RWPE2 (cell line): ENCODE results near the gene BRD4.

ENCODE experiments used
- ATAC-seq: fragments of 200-7000 bp; cut with Tn5 transposase; 3 replicates; pipeline ENCODE4 v1.9.1; 2021; ENCODE audit warnings: low read depth
- DNase-seq: peaks from one replicate; pipeline ENCODE4 v3.0.0-alpha.2; 2020; ENCODE audit warnings: low spot score
- H3K27ac ChIP-seq: fragments of 450-650 bp; 2 replicates; pipeline ENCODE4 v1.5.1; 2017; ENCODE audit warnings: mild to moderate bottlenecking; ENCODE audit not compliant: poor library complexity, severe bottlenecking
- H3K27me3 ChIP-seq: fragments of 250-450 bp; sonication (Bioruptor Pico); 2 replicates; pipeline ENCODE4 v1.5.1; 2021; ENCODE audit warnings: mild to moderate bottlenecking, moderate library complexity; ENCODE audit not compliant: insufficient read depth, poor library complexity, severe bottlenecking
- H3K36me3 ChIP-seq: fragments of 250-450 bp; sonication (Bioruptor Pico); 2 replicates; pipeline ENCODE4 v1.5.1; 2020; ENCODE audit warnings: low read depth, mild to moderate bottlenecking, moderate library complexity
- H3K4me1 ChIP-seq: fragments of 250-450 bp; sonication (Bioruptor Pico); 2 replicates; pipeline ENCODE4 v1.5.1; 2021; ENCODE audit warnings: mild to moderate bottlenecking, moderate library complexity; ENCODE audit not compliant: insufficient read depth, poor library complexity, severe bottlenecking
- H3K4me3 ChIP-seq: fragments of 250-450 bp; sonication (Bioruptor Pico); 2 replicates; pipeline ENCODE4 v1.5.1; 2021; ENCODE audit warnings: mild to moderate bottlenecking, moderate library complexity; ENCODE audit not compliant: severe bottlenecking
- H3K9me3 ChIP-seq: fragments of 250-450 bp; sonication (Bioruptor Pico); 2 replicates; pipeline ENCODE4 v1.5.1; 2021; ENCODE audit warnings: mild to moderate bottlenecking, moderate library complexity; ENCODE audit not compliant: severe bottlenecking
- TF ChIP-seq, protein P1 (sequence below): fragments of 450-650 bp; IDR thresholded peaks from one replicate; pipeline ENCODE4 v1.5.1; 2017; ENCODE audit warnings: mild to moderate bottlenecking, moderate library complexity; ENCODE audit not compliant: poor library complexity, severe bottlenecking

BRD4 gene

DNA sequence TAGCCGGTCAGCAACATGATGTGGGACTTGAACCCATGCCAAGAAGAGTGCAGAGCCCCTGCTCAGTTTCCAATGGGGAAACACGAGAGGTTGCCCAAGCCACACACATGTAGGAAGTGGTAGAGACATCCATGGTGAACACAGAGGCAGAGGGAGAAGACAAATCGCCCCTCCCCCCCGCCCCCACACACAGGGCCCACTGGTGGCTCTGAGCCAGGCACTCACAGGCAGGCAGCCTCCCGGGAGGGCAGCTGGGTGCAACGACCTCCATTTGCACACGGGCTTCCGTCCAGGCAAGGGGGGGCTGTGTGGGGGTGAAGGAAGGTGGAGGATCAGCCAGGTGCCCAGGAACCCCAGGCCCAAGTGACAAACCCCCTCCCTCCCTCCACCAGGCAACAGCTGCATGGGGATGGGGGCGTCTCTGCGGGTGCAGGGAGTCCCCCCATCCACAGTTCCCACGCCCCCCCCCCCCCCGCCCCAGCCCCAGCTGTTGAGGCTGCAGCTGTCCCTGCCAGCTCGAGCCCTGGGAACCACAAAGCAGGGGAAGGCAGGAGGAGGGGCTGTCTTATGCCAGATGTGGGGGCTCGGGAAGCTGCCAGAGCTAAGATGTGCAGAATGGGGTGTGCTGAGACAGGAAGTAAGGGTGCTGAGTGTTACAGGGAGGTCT is 134.9 kb downstream of the BRD4 start:
- Histone ChIP-seq H3K36me3 (no peaks in the 10 kb centered on the region), H3K9me3 (no peaks in the 10 kb centered on the region), H3K27ac (no peak overlapping the region), H3K4me3 (no peak overlapping the region), H3K27me3 (peaks cover 14% of the 10 kb centered on the region), H3K4me1 (no peaks in the 10 kb centered on the region)
- TF ChIP-seq, protein P1, sequence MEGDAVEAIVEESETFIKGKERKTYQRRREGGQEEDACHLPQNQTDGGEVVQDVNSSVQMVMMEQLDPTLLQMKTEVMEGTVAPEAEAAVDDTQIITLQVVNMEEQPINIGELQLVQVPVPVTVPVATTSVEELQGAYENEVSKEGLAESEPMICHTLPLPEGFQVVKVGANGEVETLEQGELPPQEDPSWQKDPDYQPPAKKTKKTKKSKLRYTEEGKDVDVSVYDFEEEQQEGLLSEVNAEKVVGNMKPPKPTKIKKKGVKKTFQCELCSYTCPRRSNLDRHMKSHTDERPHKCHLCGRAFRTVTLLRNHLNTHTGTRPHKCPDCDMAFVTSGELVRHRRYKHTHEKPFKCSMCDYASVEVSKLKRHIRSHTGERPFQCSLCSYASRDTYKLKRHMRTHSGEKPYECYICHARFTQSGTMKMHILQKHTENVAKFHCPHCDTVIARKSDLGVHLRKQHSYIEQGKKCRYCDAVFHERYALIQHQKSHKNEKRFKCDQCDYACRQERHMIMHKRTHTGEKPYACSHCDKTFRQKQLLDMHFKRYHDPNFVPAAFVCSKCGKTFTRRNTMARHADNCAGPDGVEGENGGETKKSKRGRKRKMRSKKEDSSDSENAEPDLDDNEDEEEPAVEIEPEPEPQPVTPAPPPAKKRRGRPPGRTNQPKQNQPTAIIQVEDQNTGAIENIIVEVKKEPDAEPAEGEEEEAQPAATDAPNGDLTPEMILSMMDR: no peak
- ATAC-seq (no peak), DNase-seq (no peak)

DNA sequence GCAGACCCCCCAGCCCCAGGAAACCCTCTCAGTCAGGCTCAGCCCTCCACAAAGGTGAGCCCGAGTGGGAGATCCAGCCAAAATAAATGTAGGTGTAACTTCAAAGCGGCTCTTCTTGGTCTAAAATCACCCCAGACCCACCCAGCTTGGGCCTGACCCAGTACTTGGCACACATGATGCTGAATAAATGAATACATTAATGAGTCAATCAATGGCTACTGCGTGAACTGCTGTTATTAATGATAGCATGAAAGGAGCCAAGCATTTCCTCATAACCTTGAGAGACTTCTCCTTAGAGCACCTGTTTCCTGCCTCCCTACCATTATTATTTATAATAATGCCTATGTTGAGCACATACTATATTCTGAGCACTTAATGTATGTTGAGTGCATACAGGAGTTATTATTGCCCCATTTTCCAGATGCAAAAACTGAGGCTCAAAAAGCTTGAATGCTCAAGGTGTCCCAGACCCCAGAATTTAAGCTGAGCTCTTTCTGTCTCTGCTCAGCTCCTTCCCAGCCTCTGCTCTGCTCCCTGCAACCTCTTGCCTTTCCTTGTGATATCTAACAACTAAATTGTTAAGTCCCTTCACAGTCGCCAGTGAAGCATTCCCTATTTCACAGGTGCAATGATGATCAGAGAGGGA is 135.9 kb downstream of the BRD4 start:
- H3K36me3 ChIP-seq: no peaks in the 10 kb centered on the region
- DNase-seq (no peak), ATAC-seq (no peak)
- peaks cover 14% of the 10 kb centered on the region for H3K27me3 ChIP-seq
- H3K4me3 ChIP-seq: no peak overlapping the region
- H3K4me1 ChIP-seq: no peaks in the 10 kb centered on the region
- H3K9me3 ChIP-seq: no peaks in the 10 kb centered on the region
- TF ChIP-seq, protein P1: no peak
- H3K27ac ChIP-seq: no peak overlapping the region

DNA sequence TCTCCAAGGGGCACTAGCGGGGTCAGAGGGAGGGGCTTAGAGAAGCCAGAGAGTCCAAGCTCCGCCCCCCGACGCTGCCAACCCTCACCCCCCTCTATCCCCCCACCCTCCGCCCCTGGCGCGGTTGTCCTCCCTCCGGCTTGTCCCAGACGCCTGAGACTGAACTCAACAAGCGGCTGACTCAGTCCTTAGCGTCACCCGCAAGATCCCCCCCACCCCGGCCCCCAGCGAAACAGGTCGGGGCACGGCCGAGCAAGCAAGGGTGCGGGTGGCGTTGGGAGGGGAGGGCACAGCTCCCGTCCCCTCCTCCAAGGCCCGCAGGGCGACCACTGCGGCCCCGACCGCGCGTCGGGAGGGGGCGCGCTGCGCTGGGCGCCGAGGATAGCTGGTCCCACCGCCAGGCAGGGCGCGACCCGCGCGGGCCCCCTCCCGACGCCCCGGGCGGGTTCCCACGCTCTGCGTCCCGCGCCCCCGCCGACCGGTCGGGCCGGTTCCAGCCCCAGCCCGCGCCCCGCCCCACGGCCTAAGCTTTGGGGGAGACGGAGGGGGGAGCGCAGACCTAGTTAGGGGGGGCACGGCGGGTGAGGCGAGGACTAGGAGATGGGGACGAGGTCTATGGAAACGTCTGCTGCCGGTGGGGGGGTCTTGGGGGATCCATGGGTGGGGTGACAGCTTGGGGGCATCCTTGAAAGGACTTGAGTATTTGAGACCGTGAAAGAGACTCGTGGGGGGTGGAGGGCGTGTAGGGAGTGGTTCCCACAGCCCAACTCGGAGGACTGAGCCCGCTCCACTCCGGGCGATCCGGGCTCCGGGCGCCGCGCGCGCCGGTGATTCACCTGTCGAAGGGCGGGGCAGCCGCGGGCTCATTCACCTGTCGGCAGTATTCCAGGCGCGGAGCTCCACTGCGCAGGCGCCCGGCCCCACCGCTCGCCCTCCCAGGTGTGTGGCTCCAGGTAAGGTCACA is 136.7 kb downstream of the BRD4 start:
- no peaks in the 10 kb centered on the region for H3K36me3 ChIP-seq
- peak overlapping the region; percentile 38 for H3K4me3 ChIP-seq
- DNase-seq (peak; percentile 91), ATAC-seq (peak; percentile 74)
- H3K4me1 ChIP-seq: no peaks in the 10 kb centered on the region
- peaks cover 10% of the 10 kb centered on the region for H3K27me3 ChIP-seq
- TF ChIP-seq, protein P1: peak; percentile 17
- no peaks in the 10 kb centered on the region for H3K9me3 ChIP-seq
- H3K27ac ChIP-seq: no peak overlapping the region

DNA sequence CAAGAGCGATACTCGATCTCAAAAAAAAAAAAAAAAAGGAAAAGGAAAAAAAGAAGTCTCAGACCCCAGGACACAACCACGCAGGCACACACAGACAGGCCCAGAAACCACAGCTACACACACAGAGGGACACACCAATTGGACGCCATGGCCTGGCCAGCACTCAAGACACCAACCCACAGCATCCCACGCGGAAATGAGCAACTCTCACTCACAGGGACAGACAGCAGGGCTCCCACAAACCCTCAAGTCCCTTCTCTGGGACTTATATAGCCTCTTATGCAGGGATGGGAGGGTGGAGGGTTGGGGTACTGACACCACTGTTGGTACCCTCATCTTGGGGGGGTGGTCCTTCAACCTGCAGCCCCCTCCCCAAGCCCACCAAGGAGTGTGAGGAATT is 137.4 kb downstream of the BRD4 start:
- Histone ChIP-seq H3K36me3 (no peaks in the 10 kb centered on the region), H3K27me3 (peaks cover 5% of the 10 kb centered on the region), H3K9me3 (no peaks in the 10 kb centered on the region), H3K4me1 (no peaks in the 10 kb centered on the region), H3K4me3 (peak overlapping the region; percentile 38), H3K27ac (no peak overlapping the region)
- no peak for DNase-seq
- TF ChIP-seq, protein P1: no peak
- no peak for ATAC-seq
